ENCODE measurements around the gene UGT8.
A peak's percentile ranks its signal among the peaks of the same experiment; 100 is the strongest.
"Not testable (repeated sequence)": the region's sequence is repeated elsewhere in the genome, so short reads cannot be mapped to it uniquely, and the experiment has no call there.

Gene UGT8

DNA sequence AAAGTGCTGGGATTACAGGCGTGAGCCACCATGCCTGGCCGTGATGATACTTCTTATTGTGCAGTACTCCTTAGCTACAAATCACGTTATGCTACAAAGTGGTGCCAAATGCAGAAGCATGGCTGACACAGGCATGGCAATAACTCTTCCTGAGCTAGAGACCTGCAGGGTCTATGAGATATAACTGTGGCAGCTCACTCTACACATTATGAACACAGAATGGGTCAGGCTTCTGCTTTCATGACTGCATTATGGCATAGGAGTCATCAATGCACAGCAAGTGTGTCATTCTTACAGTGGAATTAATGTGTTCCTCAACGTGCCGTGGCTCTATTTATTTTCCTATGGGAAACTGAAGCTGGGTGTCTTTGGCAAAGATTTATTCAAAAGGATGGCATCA, 64.5 kb downstream of the UGT8 start:
- H2AFZ ChIP-seq (ENCODE audit: low read depth, low read length): no peak overlapping the region
- no peak overlapping the region for H3K9ac ChIP-seq (ENCODE audit: low read length)
- TF ChIP-seq EZH2phosphoT487 (IDR thresholded peaks at IDR 0.05; ENCODE audit: low read depth): no peak
- TF ChIP-seq, protein P1, sequence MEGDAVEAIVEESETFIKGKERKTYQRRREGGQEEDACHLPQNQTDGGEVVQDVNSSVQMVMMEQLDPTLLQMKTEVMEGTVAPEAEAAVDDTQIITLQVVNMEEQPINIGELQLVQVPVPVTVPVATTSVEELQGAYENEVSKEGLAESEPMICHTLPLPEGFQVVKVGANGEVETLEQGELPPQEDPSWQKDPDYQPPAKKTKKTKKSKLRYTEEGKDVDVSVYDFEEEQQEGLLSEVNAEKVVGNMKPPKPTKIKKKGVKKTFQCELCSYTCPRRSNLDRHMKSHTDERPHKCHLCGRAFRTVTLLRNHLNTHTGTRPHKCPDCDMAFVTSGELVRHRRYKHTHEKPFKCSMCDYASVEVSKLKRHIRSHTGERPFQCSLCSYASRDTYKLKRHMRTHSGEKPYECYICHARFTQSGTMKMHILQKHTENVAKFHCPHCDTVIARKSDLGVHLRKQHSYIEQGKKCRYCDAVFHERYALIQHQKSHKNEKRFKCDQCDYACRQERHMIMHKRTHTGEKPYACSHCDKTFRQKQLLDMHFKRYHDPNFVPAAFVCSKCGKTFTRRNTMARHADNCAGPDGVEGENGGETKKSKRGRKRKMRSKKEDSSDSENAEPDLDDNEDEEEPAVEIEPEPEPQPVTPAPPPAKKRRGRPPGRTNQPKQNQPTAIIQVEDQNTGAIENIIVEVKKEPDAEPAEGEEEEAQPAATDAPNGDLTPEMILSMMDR (IDR thresholded peaks at IDR 0.05; ENCODE audit: low read depth, low read length): no peak
- H3K4me2 ChIP-seq (ENCODE audit: low read length): no peak overlapping the region
- no peak overlapping the region for H3K4me3 ChIP-seq (ENCODE audit: low read length)
- no peaks in the 10 kb centered on the region for H3K4me1 ChIP-seq (ENCODE audit: low read length)
- no peak overlapping the region for H3K27ac ChIP-seq (ENCODE audit: low read length)
- peaks cover 11% of the 10 kb centered on the region for H3K79me2 ChIP-seq (ENCODE audit: low read length)
- peaks cover 13% of the 10 kb centered on the region; the same call in 1 of the 2 replicates for H4K20me1 ChIP-seq (ENCODE audit: insufficient read depth, low read length)
- no peaks in the 10 kb centered on the region for H3K9me3 ChIP-seq (ENCODE audit: insufficient read depth, low read length)
- H3K36me3 ChIP-seq (replicated peaks; ENCODE audit: low read depth, low read length): peaks cover 13% of the 10 kb centered on the region
- H3K27me3 ChIP-seq (ENCODE audit: low read depth, low read length): no peaks in the 10 kb centered on the region

GRCh38 chr4:114668577-114668976, 70.0 kb downstream of the UGT8 start:
- Histone ChIP-seq H3K27ac (ENCODE audit: low read length) (no peak overlapping the region), H3K4me2 (ENCODE audit: low read length) (no peak overlapping the region), H3K27me3 (ENCODE audit: low read depth, low read length) (no peaks in the 10 kb centered on the region), H3K9me3 (ENCODE audit: insufficient read depth, low read length) (no peaks in the 10 kb centered on the region), H3K9ac (ENCODE audit: low read length) (no peak overlapping the region), H4K20me1 (ENCODE audit: insufficient read depth, low read length) (peaks cover 7% of the 10 kb centered on the region; the same call in 1 of the 2 replicates), H3K4me1 (ENCODE audit: low read length) (peaks cover 10% of the 10 kb centered on the region), H3K36me3 (replicated peaks; ENCODE audit: low read depth, low read length) (peaks cover 25% of the 10 kb centered on the region), H3K79me2 (ENCODE audit: low read length) (no peaks in the 10 kb centered on the region; the same call in 1 of the 2 replicates), H2AFZ (ENCODE audit: low read depth, low read length) (no peak overlapping the region), H3K4me3 (ENCODE audit: low read length) (no peak overlapping the region)
- TF ChIP-seq EZH2phosphoT487 (IDR thresholded peaks at IDR 0.05; ENCODE audit: low read depth): no peak

GRCh38 chr4:114670733-114671132, 72.1 kb downstream of the UGT8 start:
- H3K4me2 ChIP-seq (ENCODE audit: low read length); H2AFZ ChIP-seq (ENCODE audit: low read depth, low read length): not testable (repeated sequence)
- peaks cover 15% of the 10 kb centered on the region for H3K36me3 ChIP-seq (replicated peaks; ENCODE audit: low read depth, low read length)

DNA sequence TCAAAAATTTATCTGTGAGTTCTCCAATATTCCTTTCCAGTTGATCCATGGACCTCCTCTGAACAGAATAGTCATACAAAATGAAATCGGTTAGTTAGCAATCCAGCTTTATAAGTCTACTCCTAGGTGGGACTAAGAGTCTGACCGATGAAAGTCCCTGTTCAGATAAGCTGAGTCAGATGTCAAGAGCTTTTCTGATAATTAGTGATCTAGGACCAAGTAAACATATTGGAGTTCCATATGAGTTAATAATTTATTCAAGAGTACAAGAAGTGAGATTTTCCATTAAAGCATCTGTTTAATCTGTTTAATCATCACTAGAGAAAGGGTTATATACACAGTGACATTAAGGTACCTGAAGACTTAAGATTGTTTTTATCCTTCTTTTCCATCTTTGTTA, 74.7 kb downstream of the UGT8 start:
- Histone ChIP-seq H4K20me1 (ENCODE audit: insufficient read depth, low read length) (no peaks in the 10 kb centered on the region), H3K4me2 (ENCODE audit: low read length) (peak overlapping the region; percentile 41), H3K4me1 (ENCODE audit: low read length) (peaks cover 18% of the 10 kb centered on the region), H3K36me3 (replicated peaks; ENCODE audit: low read depth, low read length) (peaks cover 16% of the 10 kb centered on the region), H3K9me3 (ENCODE audit: insufficient read depth, low read length) (no peaks in the 10 kb centered on the region), H3K79me2 (ENCODE audit: low read length) (no peaks in the 10 kb centered on the region), H2AFZ (ENCODE audit: low read depth, low read length) (no peak overlapping the region), H3K27me3 (ENCODE audit: low read depth, low read length) (no peaks in the 10 kb centered on the region), H3K9ac (ENCODE audit: low read length) (no peak overlapping the region), H3K27ac (ENCODE audit: low read length) (no peak overlapping the region), H3K4me3 (ENCODE audit: low read length) (no peak overlapping the region)
- TF ChIP-seq, protein P1 (IDR thresholded peaks at IDR 0.05; ENCODE audit: low read depth, low read length): no peak
- TF ChIP-seq EZH2phosphoT487 (IDR thresholded peaks at IDR 0.05; ENCODE audit: low read depth): no peak

More at GRCh38 chr4:114670733-114671132, 72.1 kb downstream of the UGT8 start:
- not testable (repeated sequence) for H3K79me2 ChIP-seq (ENCODE audit: low read length); H3K9ac ChIP-seq (ENCODE audit: low read length); H3K27me3 ChIP-seq (ENCODE audit: low read depth, low read length); H3K9me3 ChIP-seq (ENCODE audit: insufficient read depth, low read length); H3K27ac ChIP-seq (ENCODE audit: low read length); H4K20me1 ChIP-seq (ENCODE audit: insufficient read depth, low read length); H3K4me3 ChIP-seq (ENCODE audit: low read length)
- peaks cover 14% of the 10 kb centered on the region for H3K4me1 ChIP-seq (ENCODE audit: low read length)

DNA sequence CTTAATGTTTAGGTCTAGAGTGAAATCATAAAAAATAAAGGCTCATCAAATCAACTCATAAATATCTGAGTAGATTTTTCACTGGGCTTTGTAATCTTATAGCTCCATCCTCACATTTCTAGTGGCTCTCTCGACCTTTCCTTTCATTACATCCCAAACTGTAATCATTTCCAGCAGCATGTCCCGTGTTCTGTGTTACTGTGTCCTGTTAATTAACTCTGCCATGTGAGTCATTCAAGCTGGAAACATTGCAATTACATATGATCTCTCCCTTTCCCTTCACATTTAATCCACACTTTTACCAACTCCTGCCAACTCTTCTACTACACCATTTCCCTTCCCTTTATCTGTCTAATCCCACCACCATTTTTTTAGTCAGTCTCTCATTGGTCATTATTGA, 75.5 kb downstream of the UGT8 start:
- Histone ChIP-seq H3K4me2 (ENCODE audit: low read length) (no peak overlapping the region), H3K27me3 (ENCODE audit: low read depth, low read length) (no peaks in the 10 kb centered on the region), H3K36me3 (replicated peaks; ENCODE audit: low read depth, low read length) (peaks cover 12% of the 10 kb centered on the region), H3K79me2 (ENCODE audit: low read length) (no peaks in the 10 kb centered on the region), H3K4me1 (ENCODE audit: low read length) (peaks cover 18% of the 10 kb centered on the region), H4K20me1 (ENCODE audit: insufficient read depth, low read length) (no peaks in the 10 kb centered on the region), H2AFZ (ENCODE audit: low read depth, low read length) (no peak overlapping the region), H3K9ac (ENCODE audit: low read length) (no peak overlapping the region), H3K4me3 (ENCODE audit: low read length) (no peak overlapping the region), H3K27ac (ENCODE audit: low read length) (no peak overlapping the region), H3K9me3 (ENCODE audit: insufficient read depth, low read length) (no peaks in the 10 kb centered on the region)
- TF ChIP-seq, protein P1 (IDR thresholded peaks at IDR 0.05; ENCODE audit: low read depth, low read length): no peak
- no peak for TF ChIP-seq EZH2phosphoT487 (IDR thresholded peaks at IDR 0.05; ENCODE audit: low read depth)
